Activated naive CD4-positive, alpha-beta T cell treated with anti-CD3 and anti-CD28 coated beads, Interleukin-2, amount 50 U/mL, for 16 hours (primary cell): ENCODE measurements around the gene ZDHHC5.

Source experiments
- DNase-seq: peaks from one replicate; pipeline ENCODE4 v3.0.0-alpha.2; 2020

The ZDHHC5 gene

GRCh38 chr11:57644748-57645688 is 22.9 kb upstream of the ZDHHC5 start:
- DNase-seq = peak; percentile 87

DNA sequence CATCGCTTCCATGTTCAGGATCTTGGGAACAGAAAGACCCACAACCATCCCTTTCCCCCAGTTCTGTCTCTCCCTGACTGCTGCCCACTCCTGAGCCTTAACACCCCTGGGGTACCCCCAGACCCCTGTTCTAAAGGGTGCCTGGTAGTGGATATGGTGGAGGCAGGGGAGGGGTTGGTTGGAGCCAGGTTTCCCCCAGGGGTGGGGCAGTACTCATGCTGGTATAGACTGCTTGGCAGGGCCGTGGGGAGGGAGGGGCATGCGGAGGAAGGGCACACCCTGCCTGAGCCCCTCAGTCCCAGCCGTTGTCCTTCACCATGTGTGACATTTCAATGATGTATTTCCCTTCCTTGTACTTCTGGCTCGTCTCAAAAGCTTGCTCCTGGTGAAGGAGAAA is 22.2 kb upstream of the ZDHHC5 start:
- DNase-seq = no peak

GRCh38 chr11:57646194-57646798 is 21.6 kb upstream of the ZDHHC5 start:
- DNase-seq = no peak

DNA sequence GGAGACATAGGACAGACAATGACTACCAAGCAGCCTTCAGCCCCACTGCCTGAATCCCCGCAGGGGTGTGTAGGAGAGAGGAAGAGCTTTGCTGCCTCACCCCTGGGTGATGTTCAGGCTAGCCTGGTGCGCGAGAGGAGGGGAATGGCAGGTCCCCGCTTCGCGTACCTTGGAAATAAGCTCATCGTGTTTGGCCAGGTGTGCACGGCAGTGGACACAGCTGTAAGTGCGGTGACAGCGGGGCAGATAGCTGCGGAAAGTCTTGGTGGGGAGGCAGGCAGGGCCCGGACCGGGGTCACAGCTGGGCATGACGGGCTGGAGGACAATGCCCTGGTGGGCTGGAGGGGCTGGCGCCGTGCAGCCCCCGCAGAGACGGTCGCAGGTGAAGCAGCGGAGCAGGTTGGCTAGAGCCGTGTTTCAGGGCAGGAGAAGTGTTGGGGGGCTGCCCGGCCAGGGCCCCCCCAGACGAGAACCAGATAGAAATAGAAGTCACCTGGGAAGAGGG is 21.1 kb upstream of the ZDHHC5 start:
- no peak for DNase-seq

- no peak for DNase-seq
These were observed 20.5 kb upstream of the ZDHHC5 start for GRCh38 chr11:57647372-57647771.

- DNase-seq = no peak
These were observed 19.7 kb upstream of the ZDHHC5 start for GRCh38 chr11:57647960-57648800.

DNA sequence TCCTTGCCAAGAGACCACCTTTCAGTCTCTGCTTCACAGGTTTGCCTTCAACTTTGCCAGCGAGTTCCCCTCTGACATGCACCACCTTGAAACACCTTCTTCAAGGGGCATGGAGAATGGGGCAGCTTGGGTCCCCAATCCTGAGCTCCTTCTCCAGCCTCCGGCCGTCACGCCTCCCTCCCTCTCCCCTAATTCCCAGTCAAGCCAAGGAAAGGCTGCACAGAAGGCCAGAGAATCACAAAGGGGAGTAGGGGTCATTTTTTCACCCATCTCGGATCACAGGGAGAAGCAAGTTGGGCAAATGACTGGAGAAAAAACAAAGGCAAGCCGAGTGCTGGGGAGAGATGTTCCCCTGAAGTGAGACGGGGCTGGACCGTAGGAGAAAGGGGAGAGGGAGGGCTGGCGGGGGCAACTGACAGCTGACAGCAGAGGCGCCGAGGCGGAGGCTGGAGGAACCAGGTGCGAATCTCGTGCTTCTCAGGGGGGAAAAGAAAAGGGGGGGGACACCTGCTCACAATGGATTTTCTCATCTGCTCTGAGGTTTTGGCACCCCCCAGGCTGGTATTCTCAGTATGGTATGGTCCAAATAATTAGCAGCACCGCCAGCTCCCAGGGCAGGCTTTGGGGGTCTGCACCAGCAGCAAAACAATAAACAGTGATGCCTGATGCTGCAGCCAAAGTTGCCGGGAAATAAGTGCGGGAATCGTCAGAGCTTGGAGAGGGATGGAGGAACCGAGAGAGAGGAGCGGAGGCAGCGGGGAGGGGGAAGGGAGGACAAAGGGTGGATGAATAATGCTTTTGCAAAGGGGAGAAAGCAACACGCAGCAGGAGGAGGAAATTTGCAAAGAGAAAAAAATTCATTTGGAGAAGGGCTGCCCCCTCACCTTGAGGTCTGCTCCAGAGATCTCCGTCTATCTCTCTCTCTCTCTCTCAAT is 18.8 kb upstream of the ZDHHC5 start:
- peak; percentile 23 for DNase-seq

DNA sequence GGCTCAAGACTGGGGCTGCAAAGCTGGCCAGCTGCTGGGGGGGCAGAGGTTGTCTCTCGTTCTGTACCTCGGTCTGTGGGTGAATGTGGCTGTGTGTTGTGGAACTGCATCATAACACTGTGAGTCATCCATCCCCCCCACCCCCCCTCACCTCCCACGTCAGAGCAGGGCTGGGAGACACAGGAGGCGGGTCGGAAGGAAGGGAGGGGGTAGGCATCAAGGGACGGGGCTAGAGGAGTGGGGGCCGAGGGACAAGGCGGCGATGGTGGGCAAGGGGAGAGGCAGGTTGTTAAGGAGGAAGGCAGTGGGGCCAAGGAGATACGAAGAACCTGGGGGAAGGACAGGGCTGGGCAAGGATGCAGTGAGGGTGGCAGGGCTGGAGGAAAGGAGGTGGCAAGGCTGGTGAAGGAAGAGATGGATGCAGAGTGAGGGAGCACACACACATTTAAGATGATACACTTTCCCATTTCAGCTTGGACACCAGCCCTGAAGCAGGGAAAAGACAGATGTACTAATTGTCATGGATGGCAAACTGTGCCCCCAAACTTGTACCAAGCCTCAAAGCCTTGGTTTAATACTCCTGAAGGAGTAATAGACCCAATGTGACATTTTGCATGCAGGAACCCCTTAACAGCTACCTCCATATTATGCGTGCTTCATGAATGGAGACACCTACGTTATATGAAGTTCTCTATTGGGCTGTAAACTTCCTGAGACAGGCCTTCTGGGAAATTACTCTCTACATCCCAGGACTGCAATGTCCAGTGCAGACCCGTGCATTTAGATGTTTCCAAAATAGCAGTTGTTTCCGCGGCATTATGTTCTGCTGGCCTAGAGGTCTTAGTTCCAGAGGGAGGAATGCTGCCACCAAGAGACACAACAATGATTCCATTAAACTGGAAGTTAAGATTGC is 17.8 kb upstream of the ZDHHC5 start, which contains the start of gene YPEL4:
Gene YPEL4, minus strand, starts transcription at position 87 of the 913 bp plus-strand sequence. CDS start 2,805 bp downstream, outside the sequence.
- DNase-seq = peak; percentile 62

DNA sequence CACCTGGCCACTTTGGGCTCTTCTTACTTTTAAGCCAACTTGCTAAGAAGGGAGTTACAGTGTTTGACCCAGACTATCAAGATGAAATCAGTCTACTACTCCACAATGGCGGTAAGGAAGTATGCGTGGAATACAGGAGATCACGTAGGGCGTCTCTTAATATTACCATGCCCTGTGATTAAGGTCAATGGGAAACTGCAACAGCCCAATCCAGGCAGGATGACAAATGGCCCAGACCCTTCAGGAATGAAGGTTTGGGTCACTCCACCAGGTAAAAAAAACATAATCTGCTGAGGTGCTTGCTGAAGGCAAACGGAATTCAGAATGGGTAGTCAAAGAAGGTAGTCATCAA is 17.2 kb upstream of the ZDHHC5 start:
- no peak for DNase-seq

DNA sequence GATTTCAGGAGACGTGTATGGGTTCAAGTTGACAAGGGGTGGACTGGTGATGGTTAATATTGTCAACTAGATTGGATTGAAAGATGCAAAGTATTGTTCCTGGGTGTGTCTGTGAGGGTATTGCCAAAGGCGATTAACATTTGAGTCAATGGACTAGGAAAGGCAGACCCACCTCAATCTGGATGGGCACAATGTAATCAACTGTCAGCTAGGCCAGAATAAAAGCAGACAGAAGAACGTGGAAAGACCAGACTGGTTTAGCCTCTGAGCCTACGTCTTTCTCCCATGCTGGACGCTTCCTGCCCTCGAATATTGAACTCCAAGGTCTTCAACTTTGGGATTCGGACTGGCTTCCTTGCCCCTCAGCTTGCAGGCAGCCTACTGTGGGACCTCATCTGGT is 16.5 kb upstream of the ZDHHC5 start:
- no peak for DNase-seq

DNA sequence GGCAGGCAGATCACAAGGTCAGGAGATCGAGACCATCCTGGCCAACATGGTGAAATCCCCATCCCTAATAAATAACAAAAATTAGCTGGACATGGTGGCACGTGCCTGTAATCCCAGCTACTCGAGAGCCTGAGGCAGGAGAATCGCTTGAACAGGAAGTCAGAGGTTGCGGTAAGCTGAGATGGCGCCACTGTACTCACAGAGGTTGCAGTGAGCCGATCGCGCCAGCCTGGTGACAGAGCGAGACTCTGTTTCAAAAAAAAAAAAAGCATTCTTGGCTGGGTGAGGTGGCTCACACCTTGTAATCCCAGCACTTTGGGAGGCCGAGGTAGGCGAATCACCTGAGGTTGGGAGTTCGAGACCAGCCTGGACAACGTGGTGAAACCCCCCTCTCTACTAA is 15.7 kb upstream of the ZDHHC5 start:
- peak; percentile 20 for DNase-seq

GRCh38 chr11:57652662-57653061 is 15.3 kb upstream of the ZDHHC5 start:
- DNase-seq = no peak

DNA sequence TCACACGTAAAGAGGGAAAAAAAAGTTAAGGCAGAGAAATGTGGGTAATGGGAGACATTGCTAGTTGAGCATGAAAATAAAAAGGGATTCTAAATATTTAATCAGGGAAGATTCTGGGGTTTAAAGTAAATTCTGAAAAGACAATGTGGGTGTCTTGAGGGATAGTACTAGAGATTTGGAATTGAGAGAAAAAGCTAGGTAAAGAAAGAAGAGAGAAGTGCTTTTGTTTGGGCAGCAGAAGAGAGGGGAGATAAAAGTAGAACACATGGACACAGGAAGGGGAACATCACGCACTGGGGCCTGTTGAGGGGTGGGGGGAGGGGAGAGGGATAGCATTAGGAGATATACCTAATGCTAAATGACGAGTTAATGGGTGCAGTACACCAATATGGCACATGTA is 14.8 kb upstream of the ZDHHC5 start:
- no peak for DNase-seq

DNA sequence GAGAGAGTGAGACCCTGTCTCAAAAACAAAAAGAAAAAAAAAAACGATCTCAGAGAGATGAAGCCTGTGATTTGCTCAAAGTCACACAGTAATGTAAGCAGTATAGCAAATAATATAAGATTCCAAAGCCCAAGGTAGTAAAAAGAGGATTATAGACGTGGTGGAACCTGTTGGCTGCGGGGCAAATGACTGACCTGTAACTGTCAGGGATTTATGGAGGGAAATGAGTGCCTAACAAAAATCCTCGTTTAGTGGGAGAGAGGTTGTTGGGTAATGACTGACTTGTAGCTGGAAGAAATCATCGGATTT is 11.1 kb upstream of the ZDHHC5 start:
- no peak for DNase-seq

DNA sequence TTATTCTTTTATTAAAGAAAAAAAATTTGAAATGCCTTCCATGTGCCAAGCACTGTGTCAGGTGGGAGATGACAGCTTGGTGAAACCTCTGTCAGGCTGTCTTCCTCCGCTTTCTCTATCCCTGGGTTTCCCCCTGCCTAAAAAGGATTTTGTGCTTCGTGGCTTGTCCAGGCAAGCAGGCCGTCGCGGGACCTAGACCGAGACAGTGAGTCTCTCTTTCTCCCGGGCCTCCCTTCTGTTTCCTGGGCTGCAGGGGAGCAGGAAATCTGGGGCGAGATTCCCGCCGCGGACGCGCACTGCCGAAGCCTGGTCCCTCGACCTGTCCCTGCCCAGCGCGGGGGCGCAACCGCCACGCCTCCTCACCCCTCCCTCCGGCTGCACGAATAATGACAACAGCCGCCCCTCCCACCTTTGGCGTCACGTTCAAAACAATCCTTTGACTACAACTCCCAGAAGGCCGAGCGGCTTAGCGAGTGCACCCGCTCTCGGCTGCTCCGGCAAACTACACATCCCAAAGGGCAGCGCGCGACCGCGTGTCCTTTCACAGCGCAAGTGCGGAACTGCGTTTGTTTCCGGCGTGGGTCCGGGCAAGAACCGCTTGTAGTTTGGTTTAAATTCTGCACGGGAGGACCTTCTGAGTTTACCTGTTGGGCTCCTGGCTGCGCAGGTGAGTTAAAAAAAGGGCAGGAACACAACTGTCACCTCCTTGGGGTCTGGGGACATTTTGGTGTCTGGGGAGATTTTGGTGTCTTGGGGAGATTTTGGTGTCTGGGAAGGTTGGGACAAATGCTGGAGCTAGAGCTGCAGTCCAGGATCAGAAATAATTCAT is 10.5 kb upstream of the ZDHHC5 start, which contains the start of gene CLP1:
Gene CLP1, plus strand, starts transcription at position 569 of the 829 bp plus-strand sequence. CDS start 1,715 bp downstream, outside the sequence.
- DNase-seq = peak; percentile 99

- no peak for DNase-seq
These were observed 9.9 kb upstream of the ZDHHC5 start for GRCh38 chr11:57658023-57658361.

DNA sequence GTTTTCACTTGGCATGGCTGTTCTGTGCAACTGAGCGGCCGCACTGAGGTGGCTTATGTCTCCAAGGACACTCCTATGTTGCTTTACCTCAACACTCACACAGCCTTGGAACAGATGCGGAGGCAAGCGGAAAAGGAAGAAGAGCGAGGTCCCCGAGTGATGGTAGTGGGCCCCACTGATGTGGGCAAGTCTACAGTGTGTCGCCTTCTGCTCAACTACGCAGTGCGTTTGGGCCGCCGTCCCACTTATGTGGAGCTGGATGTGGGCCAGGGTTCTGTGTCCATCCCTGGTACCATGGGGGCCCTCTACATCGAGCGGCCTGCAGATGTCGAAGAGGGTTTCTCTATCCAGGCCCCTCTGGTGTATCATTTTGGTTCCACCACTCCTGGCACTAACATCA is 8.2 kb upstream of the ZDHHC5 start:
- no peak for DNase-seq

- no peak for DNase-seq
These were observed 5.0 kb upstream of the ZDHHC5 start for GRCh38 chr11:57662893-57663292.

DNA sequence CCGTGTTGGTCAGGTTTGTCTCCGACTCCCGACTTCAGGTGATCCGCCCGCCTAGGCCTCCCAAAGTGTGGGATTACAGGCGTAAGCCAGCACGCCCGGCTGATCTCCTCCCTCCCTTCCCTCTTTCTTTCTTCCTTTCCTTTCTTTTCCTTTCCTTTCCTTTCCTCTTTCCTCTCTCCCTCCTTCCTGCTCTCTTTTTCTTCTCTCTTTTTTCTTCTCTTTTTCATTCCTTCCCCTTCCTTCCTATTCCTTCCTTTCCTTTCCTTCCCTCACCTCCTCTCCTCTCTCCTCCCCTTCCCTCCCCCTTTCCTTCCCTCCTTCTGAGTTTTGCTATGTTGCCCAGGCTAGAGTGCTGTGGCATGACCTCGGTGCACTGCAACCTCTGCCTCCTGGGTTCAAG is 3.9 kb upstream of the ZDHHC5 start:
- DNase-seq = no peak

- DNase-seq = peak; percentile 92
These were observed 688 bp upstream of the ZDHHC5 start for GRCh38 chr11:57667117-57667735.
